Renal cortical epithelial cell (primary cell): ENCODE data around the gene SULT1A2. TPM values are rescaled to one million over a fixed set of nuclear protein-coding genes. Genes with fewer than 3 reads are reported as not detected.
"Not testable (repeated sequence)": the region's sequence is repeated elsewhere in the genome, so short reads cannot be mapped to it uniquely, and the experiment has no call there.

Experiments used
- DNase-seq: peaks from one replicate; pipeline ENCODE4 v3.0.0-alpha.2; 2011; ENCODE audit warnings: low read depth
- total RNA-seq: library from RNA; depleted of rRNA; stranded (reverse); fragments of >200 nt; gene quantifications from 2 replicates; pipeline ENCODE4 v1.2.3, GENCODE V29; 2014

The SULT1A2 gene
- total RNA-seq, 1 donor from 2014 or later = 0.45 TPM

GRCh38 chr16:28558456-28558855 lies 38.4 kb downstream of the SULT1A2 start:
- DNase-seq = no peak

GRCh38 chr16:28556914-28557320 lies 39.9 kb downstream of the SULT1A2 start:
- no peak for DNase-seq

GRCh38 chr16:28555561-28555960 lies 41.3 kb downstream of the SULT1A2 start:
- no peak for DNase-seq

GRCh38 chr16:28554634-28555423 lies 42.0 kb downstream of the SULT1A2 start:
- no peak for DNase-seq

GRCh38 chr16:28553776-28554633 lies 42.8 kb downstream of the SULT1A2 start, which contains the start of gene SGF29:
TSS of gene SGF29 (plus strand) at chr16:28553920. CDS start at chr16:28581070, 27,150 bp downstream.
- DNase-seq = peak; percentile 80

- DNase-seq = peak; percentile 36
These were observed 47.5 kb downstream of the SULT1A2 start for GRCh38 chr16:28549301-28549899.

- no peak for DNase-seq
These were observed 48.5 kb downstream of the SULT1A2 start for GRCh38 chr16:28548306-28548802.

GRCh38 chr16:28546626-28547025 lies 50.2 kb downstream of the SULT1A2 start:
- no peak for DNase-seq

- DNase-seq = not testable (repeated sequence)
These were observed 50.9 kb downstream of the SULT1A2 start for GRCh38 chr16:28545964-28546363.

GRCh38 chr16:28544998-28545397 lies 51.9 kb downstream of the SULT1A2 start:
- DNase-seq = no peak

GRCh38 chr16:28543072-28543471 lies 53.8 kb downstream of the SULT1A2 start:
- DNase-seq = peak; percentile 61

GRCh38 chr16:28542646-28543045 lies 54.2 kb downstream of the SULT1A2 start:
- no peak for DNase-seq

Other genes starting within 250 kb of the SULT1A2 start
- 0.30 and 0.69 TPM in 2 replicates for gene NPIPB6, start 233.5 kb downstream of the SULT1A2 start, total RNA-seq
- 94.5 and 215 TPM in 2 replicates for gene EIF3CL, start 193.2 kb downstream of the SULT1A2 start, total RNA-seq
- gene NPIPB7, start 124.7 kb downstream of the SULT1A2 start, total RNA-seq = not detected in 2 replicates
- 21.5 and 27.3 TPM in 2 replicates for gene CLN3, start 105.0 kb downstream of the SULT1A2 start, total RNA-seq
- 0.05 TPM in 1 of 2 replicates, not detected in the other for gene APOBR, start 102.4 kb downstream of the SULT1A2 start, total RNA-seq
- gene IL27, start 90.2 kb downstream of the SULT1A2 start, total RNA-seq = not detected in 2 replicates
- 1.4 and 3.0 TPM in 2 replicates for gene NUPR1, start 58.1 kb downstream of the SULT1A2 start, total RNA-seq
- 6.1 and 11.8 TPM in 2 replicates for gene SGF29, start 43.1 kb downstream of the SULT1A2 start, total RNA-seq
- gene SULT1A1, start 13.0 kb upstream of the SULT1A2 start, total RNA-seq = 6.8 and 7.1 TPM in 2 replicates
- 0.05 TPM in 1 of 2 replicates, not detected in the other for gene NPIPB8, start 41.0 kb upstream of the SULT1A2 start, total RNA-seq
- 75.2 and 177 TPM in 2 replicates for gene EIF3C, start 114.4 kb upstream of the SULT1A2 start, total RNA-seq
- 4.5 TPM in 1 of 2 replicates, not detected in the other for gene NPIPB9, start 154.7 kb upstream of the SULT1A2 start, total RNA-seq
- 26.6 and 92.6 TPM in 2 replicates for gene ATXN2L, start 225.9 kb upstream of the SULT1A2 start, total RNA-seq
- gene TUFM, start 249.3 kb upstream of the SULT1A2 start, total RNA-seq = 129 and 130 TPM in 2 replicates